ENCODE data around the gene SSBP1. TPM values are rescaled to one million over a fixed set of nuclear protein-coding genes. Genes with fewer than 3 reads are reported as not detected.
"Not testable (repeated sequence)": the region's sequence is repeated elsewhere in the genome, so short reads cannot be mapped to it uniquely, and the experiment has no call there.

Gene SSBP1
- total RNA-seq (2013), result 156 TPM
- 100 to 1,000 TPM in 2 of 3 donors, 10 to 100 TPM in 1; 66.9 to 197 (median 184) TPM for polyA plus RNA-seq
- polyA minus RNA-seq, result 21.1 and 31.3 TPM in 2 replicates
- 20.2 to 42.9 (median 32.2) reads per million in 11 experiments for total RNA-seq

DNA sequence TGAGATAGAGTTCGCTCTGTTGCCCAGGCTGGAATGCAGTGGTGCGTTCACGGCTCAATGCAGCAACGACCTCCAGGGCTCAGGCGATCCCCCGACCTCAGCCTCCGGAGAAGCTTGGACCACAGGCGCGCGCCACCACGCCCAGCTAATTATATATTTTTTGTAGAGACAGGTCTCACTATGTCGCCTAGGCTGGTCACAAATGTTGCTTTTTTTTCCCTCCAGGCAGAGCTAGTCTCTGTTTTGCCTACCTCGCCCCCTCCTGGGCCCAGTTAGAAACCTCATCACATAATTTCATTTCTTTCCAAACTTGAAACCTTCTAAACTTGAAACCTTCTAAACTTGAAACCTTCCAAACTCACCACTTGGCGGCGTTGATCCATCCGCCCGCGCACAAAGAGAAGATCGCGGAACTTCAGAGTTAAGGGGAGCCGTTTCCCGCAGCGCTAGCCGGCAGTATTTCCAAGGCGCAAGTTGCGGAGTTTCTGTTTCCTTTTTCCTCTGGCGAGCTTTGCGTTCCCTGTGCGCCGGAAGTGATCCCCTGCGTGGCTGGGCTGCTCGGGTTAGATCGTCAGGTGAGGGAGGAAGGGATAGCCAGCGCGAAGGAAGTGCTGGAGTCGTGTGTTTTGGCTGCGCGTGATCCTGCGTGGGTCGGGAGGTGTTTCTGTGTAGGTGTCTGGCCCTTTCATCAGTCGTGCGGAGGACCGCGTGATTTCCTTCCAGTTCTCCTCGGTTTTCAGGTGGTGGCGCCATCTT, at the start of gene SSBP1:
Gene SSBP1 (plus strand): TSS at position 523 of the 756 bp plus-strand sequence. CDS start 809 bp downstream, outside the sequence.
- peak; percentile 93 to 94 (median 93) for DNase-seq
- Histone ChIP-seq H3K4me1 (ENCODE audit: control insufficient read depth in 1 of 2, insufficient read depth in 2 of 2, low read length in 2 of 2) (peaks cover 15 to 19% of the 10 kb centered on the region in 2 donors), H4K20me1 (ENCODE audit: insufficient read depth, low read length) (no peaks in the 10 kb centered on the region), H3K27me3 (ENCODE audit: control insufficient read depth in 2 of 2, insufficient read depth in 2 of 2, low read length in 2 of 2) (no peaks in the 10 kb centered on the region), H3K36me3 (replicated peaks in 1 of 2; ENCODE audit: control insufficient read depth in 1 of 2, insufficient read depth in 2 of 2, low read length in 2 of 2) (peaks cover 26 to 30% of the 10 kb centered on the region in 2 donors), H2AFZ (ENCODE audit: insufficient read depth, low read depth, low read length, poor library complexity, severe bottlenecking) (peak within 1 kb of the TSS; percentile 96), H3K4me3 (replicated peaks in 1 of 3; ENCODE audit: low read depth in 2 of 3, low read length in 3 of 3) (peak within 1 kb of the TSS; percentile 77 to 96 (median 86)), H3K9me3 (replicated peaks in 1 of 2; ENCODE audit: control insufficient read depth in 1 of 2, insufficient read depth in 1 of 2, low read length in 2 of 2) (no peaks in the 10 kb centered on the region), H3K9ac (ENCODE audit: insufficient read depth, low read length, poor library complexity, severe bottlenecking) (peak within 1 kb of the TSS; percentile 87), H3K79me2 (ENCODE audit: insufficient read depth, low read length) (peaks cover 32% of the 10 kb centered on the region), H3K4me2 (replicated peaks; ENCODE audit: extremely low read depth, low read length, poor library complexity, severe bottlenecking) (peak within 1 kb of the TSS; percentile 88), H3K27ac (ENCODE audit: low read depth in 1 of 2, low read length in 2 of 2) (peak within 1 kb of the TSS; percentile 80 to 96)
- Mint-ChIP-seq H3K36me3 (peaks cover 25 to 28% of the 10 kb centered on the region in 2 donors), H3K4me1 (peaks cover 22% of the 10 kb centered on the region), H3K4me3 (peak within 1 kb of the TSS; percentile 96 to 99), H3K9me3 (peaks cover 0 to 2% (median 0%) of the 10 kb centered on the region in 7 donors), H3K27ac (peak within 1 kb of the TSS; percentile 97 to 100 (median 99)), H3K27me3 (ENCODE audit: low read depth in 3 of 3) (no peaks in the 10 kb centered on the region)
- TF ChIP-seq, protein P1, sequence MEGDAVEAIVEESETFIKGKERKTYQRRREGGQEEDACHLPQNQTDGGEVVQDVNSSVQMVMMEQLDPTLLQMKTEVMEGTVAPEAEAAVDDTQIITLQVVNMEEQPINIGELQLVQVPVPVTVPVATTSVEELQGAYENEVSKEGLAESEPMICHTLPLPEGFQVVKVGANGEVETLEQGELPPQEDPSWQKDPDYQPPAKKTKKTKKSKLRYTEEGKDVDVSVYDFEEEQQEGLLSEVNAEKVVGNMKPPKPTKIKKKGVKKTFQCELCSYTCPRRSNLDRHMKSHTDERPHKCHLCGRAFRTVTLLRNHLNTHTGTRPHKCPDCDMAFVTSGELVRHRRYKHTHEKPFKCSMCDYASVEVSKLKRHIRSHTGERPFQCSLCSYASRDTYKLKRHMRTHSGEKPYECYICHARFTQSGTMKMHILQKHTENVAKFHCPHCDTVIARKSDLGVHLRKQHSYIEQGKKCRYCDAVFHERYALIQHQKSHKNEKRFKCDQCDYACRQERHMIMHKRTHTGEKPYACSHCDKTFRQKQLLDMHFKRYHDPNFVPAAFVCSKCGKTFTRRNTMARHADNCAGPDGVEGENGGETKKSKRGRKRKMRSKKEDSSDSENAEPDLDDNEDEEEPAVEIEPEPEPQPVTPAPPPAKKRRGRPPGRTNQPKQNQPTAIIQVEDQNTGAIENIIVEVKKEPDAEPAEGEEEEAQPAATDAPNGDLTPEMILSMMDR (IDR thresholded peaks at IDR 0.05), result peak; percentile 87
- WGBS (ENCODE audit: insufficient coverage), result 0% methylated on average over 36 of the region's 46 CpGs
- intact Hi-C loops (cut with micrococcal nuclease), result loop anchor here in 1 of 2 donors (10.0 kb wide), 1 partner anchor 83 kb away; no protein-coding TSS in a partner anchor

- H3K4me2 ChIP-seq (replicated peaks; ENCODE audit: extremely low read depth, low read length, poor library complexity, severe bottlenecking); H3K9ac ChIP-seq (ENCODE audit: insufficient read depth, low read length, poor library complexity, severe bottlenecking); intact Hi-C loops (cut with micrococcal nuclease); H3K27me3 ChIP-seq (ENCODE audit: control insufficient read depth in 2 of 2, insufficient read depth in 2 of 2, low read length in 2 of 2); H3K27ac ChIP-seq (ENCODE audit: low read depth in 1 of 2, low read length in 2 of 2); DNase-seq; H4K20me1 ChIP-seq (ENCODE audit: insufficient read depth, low read length); H3K9me3 ChIP-seq (replicated peaks in 1 of 2; ENCODE audit: control insufficient read depth in 1 of 2, insufficient read depth in 1 of 2, low read length in 2 of 2); H3K79me2 ChIP-seq (ENCODE audit: insufficient read depth, low read length); H3K4me1 ChIP-seq (ENCODE audit: control insufficient read depth in 1 of 2, insufficient read depth in 2 of 2, low read length in 2 of 2); H3K27ac Mint-ChIP-seq; H3K9me3 Mint-ChIP-seq; H3K4me1 Mint-ChIP-seq; H3K4me3 ChIP-seq (replicated peaks in 1 of 3; ENCODE audit: low read depth in 2 of 3, low read length in 3 of 3); H3K27me3 Mint-ChIP-seq (ENCODE audit: low read depth in 3 of 3); H2AFZ ChIP-seq (ENCODE audit: insufficient read depth, low read depth, low read length, poor library complexity, severe bottlenecking); H3K4me3 Mint-ChIP-seq: not testable (repeated sequence)
- WGBS (ENCODE audit: insufficient coverage), result no CpG with 5 or more reads among the region's 3 CpGs
- H3K36me3 ChIP-seq (replicated peaks in 1 of 2; ENCODE audit: control insufficient read depth in 1 of 2, insufficient read depth in 2 of 2, low read length in 2 of 2), result peaks cover 5 to 16% of the 10 kb centered on the region in 2 donors
- H3K36me3 Mint-ChIP-seq, result peaks cover 11 to 12% of the 10 kb centered on the region in 2 donors
Measured at GRCh38 chr7:141689072-141689825, 48.9 kb upstream of the SSBP1 start.

Data from CD14-positive monocyte (primary cell).